CD8-positive, alpha-beta memory T cell (primary cell): ENCODE data around the gene JTB. TPM values are rescaled to one million over a fixed set of nuclear protein-coding genes. Genes with fewer than 3 reads are reported as not detected.
A peak's percentile ranks its signal among the peaks of the same experiment; 100 is the strongest.
"Not testable (repeated sequence)": the region's sequence is repeated elsewhere in the genome, so short reads cannot be mapped to it uniquely, and the experiment has no call there.

Source experiments
- CTCF ChIA-PET: fragments of 350-600 bp; sonication (Branson Sonifier 250); formaldehyde crosslinking; loops from one replicate; lab custom pipeline; 2021; ENCODE audit warnings: antibody characterized with exemption; lab: Charles Lee
- POLR2A ChIA-PET: fragments of 350-600 bp; sonication (Branson Sonifier 250); formaldehyde crosslinking; loops from one replicate; lab custom pipeline; 2021; ENCODE audit warnings: antibody characterized with exemption; lab: Charles Lee
- DNase-seq, 5 donors: peaks; one replicate each; pipeline versions ENCODE4 v3.0.0 to v3.0.0-alpha.2; 2020 to 2022; ENCODE audit warnings: mixed read lengths in 1 of 5
- H3K27ac ChIP-seq: one replicate; pipeline ENCODE4 v1.7.0; 2013; ENCODE audit warnings: low read depth, mild to moderate bottlenecking, low read length, moderate library complexity
- H3K27me3 ChIP-seq: 2 replicates; pipeline ENCODE4 v1.7.0; 2013; ENCODE audit warnings: low read length, mild to moderate bottlenecking; ENCODE audit not compliant: insufficient read depth, poor library complexity, severe bottlenecking
- H3K36me3 ChIP-seq: 2 replicates; pipeline ENCODE4 v1.7.0; 2013; ENCODE audit warnings: mild to moderate bottlenecking, low read length, moderate library complexity; ENCODE audit not compliant: insufficient read depth
- H3K4me1 ChIP-seq: 2 replicates; pipeline ENCODE4 v1.7.0; 2013; ENCODE audit warnings: mild to moderate bottlenecking, low read length, moderate library complexity; ENCODE audit not compliant: insufficient read depth
- H3K4me3 ChIP-seq: 2 replicates; pipeline ENCODE4 v1.7.0; 2013; ENCODE audit warnings: mild to moderate bottlenecking, low read length
- H3K9me3 ChIP-seq: 2 replicates; pipeline ENCODE4 v1.7.0; 2013; ENCODE audit warnings: mild to moderate bottlenecking, low read length
- H3K27ac Mint-ChIP-seq, 8 donors: one replicate each; pipeline ENCODE4 v1.8.0; 2020 to 2021; ENCODE audit warnings: mixed read lengths in 8 of 8, mild to moderate bottlenecking in 6 of 8, inconsistent platforms in 3 of 8, moderate library complexity in 3 of 8
- H3K27me3 Mint-ChIP-seq, 2 donors: one replicate each; pipeline ENCODE4 v1.8.0; 2020 to 2021; ENCODE audit warnings: mixed read lengths in 2 of 2, mild to moderate bottlenecking in 1 of 2, moderate library complexity in 1 of 2
- H3K36me3 Mint-ChIP-seq, 3 donors: one replicate each; pipeline ENCODE4 v1.8.0; 2020 to 2021; ENCODE audit warnings: mixed read lengths in 3 of 3, inconsistent platforms in 1 of 3, mild to moderate bottlenecking in 1 of 3
- H3K4me1 Mint-ChIP-seq, 3 donors: one replicate each; pipeline ENCODE4 v1.8.0; 2020 to 2021; ENCODE audit warnings: mixed read lengths in 3 of 3, inconsistent platforms in 1 of 3, mild to moderate bottlenecking in 1 of 3
- H3K4me3 Mint-ChIP-seq, 7 donors: one replicate each; pipeline ENCODE4 v1.8.0; 2020 to 2021; ENCODE audit warnings: mixed read lengths in 7 of 7, mild to moderate bottlenecking in 6 of 7, moderate library complexity in 4 of 7, inconsistent platforms in 2 of 7
- H3K9me3 Mint-ChIP-seq, 5 donors: one replicate each; pipeline ENCODE4 v1.8.0; 2020 to 2022; ENCODE audit warnings: mixed read lengths in 5 of 5, mild to moderate bottlenecking in 3 of 5, moderate library complexity in 2 of 5, inconsistent platforms in 1 of 5
- polyA plus RNA-seq: library from polyadenylated mRNA; unstranded; fragments of 300-500 nt; fragmentation: Illumina TruSeq; gene quantifications from one replicate; pipeline ENCODE4 v1.2.3, GENCODE V29; 2021
- total RNA-seq, 2 experiments: library from RNA; stranded (reverse); gene quantifications; one replicate each; pipeline ENCODE4 v1.2.3, GENCODE V29; 2021

JTB gene
- total and polyA plus RNA-seq, 3 experiments from 2014 or later = 232 to 351 (median 239) TPM

DNA sequence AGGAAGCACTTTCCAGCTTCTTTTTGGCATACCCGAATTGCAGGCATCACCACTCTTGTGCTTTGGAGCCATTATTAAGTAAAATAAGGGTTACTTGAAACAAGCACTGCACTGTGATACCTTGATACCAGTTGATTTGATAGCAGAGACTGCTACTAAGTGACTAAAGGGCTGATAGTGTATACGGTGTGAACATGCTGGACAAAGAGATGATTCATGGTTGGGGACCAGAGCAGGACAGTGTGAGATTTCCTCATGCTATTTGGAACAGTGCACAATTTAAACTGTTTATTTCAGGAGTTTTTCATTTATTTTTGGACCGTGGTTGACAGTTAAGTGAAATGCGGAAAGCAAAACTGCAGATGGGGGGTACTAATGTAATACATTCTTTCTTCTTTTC lies 22.9 kb upstream of the JTB start:
- H3K4me1 Mint-ChIP-seq = peaks cover 2% of the 10 kb centered on the region in 3 donors
- Histone ChIP-seq H3K9me3 (no peaks in the 10 kb centered on the region), H3K4me1 (no peaks in the 10 kb centered on the region), H3K4me3 (no peak overlapping the region), H3K27me3 (no peaks in the 10 kb centered on the region), H3K27ac (no peak overlapping the region), H3K36me3 (peaks cover 2% of the 10 kb centered on the region)
- H3K9me3 Mint-ChIP-seq = no peaks in the 10 kb centered on the region
- H3K4me3 Mint-ChIP-seq = no peak overlapping the region
- CTCF ChIA-PET = interaction anchor here (1.5 kb wide), 1 partner anchor 9 kb away, joined by 3 read pairs; no protein-coding TSS in a partner anchor
- POLR2A ChIA-PET = no interaction called here
- no peaks in the 10 kb centered on the region for H3K27me3 Mint-ChIP-seq
- peak overlapping the region in 1 of 8 donors; percentile 81 for H3K27ac Mint-ChIP-seq
- peaks cover 0 to 7% (median 5%) of the 10 kb centered on the region in 3 donors for H3K36me3 Mint-ChIP-seq
- DNase-seq = no peak

DNA sequence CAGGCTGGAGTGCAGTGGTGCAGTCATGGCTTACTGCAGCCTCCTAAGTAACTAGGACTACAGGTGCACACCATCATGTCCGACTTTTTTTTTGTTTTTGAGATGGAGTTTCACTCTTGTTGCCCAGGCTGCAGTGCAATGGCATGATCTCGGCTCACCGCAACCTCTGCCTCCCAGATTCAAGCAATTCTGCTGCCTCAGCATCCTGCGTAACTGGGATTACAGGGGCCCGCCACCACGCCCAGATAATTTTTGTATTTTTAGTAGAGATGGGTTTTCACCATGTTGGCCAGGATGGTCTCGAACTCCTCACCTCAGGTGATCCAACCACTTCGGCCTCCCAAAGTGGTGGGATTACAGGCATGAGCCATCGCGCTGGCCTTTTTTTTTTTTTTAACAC lies 19.4 kb upstream of the JTB start:
- H3K27me3 Mint-ChIP-seq, H3K9me3 ChIP-seq, H3K4me3 Mint-ChIP-seq, H3K9me3 Mint-ChIP-seq, H3K27ac Mint-ChIP-seq, H3K4me3 ChIP-seq, H3K27me3 ChIP-seq, CTCF ChIA-PET, POLR2A ChIA-PET, DNase-seq, H3K27ac ChIP-seq: not testable (repeated sequence)
- Histone ChIP-seq H3K36me3 (peaks cover 27% of the 10 kb centered on the region), H3K4me1 (peaks cover 24% of the 10 kb centered on the region)
- peaks cover 6 to 34% (median 17%) of the 10 kb centered on the region in 3 donors for H3K36me3 Mint-ChIP-seq
- H3K4me1 Mint-ChIP-seq = peaks cover 13 to 29% (median 25%) of the 10 kb centered on the region in 3 donors

GRCh38 chr1:153995640-153996039 lies 18.2 kb upstream of the JTB start:
- no peak overlapping the region for H3K27ac ChIP-seq
- peak overlapping the region in 2 of 7 donors; percentile 39 to 83 for H3K4me3 Mint-ChIP-seq
- CTCF ChIA-PET = no interaction called here
- peaks cover 14 to 47% (median 18%) of the 10 kb centered on the region in 3 donors for H3K36me3 Mint-ChIP-seq
- peaks cover 30% of the 10 kb centered on the region for H3K4me1 ChIP-seq
- H3K9me3 ChIP-seq = no peaks in the 10 kb centered on the region
- no peak overlapping the region for H3K4me3 ChIP-seq
- peaks cover 21 to 39% (median 34%) of the 10 kb centered on the region in 3 donors for H3K4me1 Mint-ChIP-seq
- H3K9me3 Mint-ChIP-seq = peaks cover 0 to under 1% (median 0%) of the 10 kb centered on the region in 5 donors
- POLR2A ChIA-PET = no interaction called here
- no peak for DNase-seq
- no peaks in the 10 kb centered on the region for H3K27me3 ChIP-seq
- H3K27ac Mint-ChIP-seq = peak overlapping the region in 4 of 8 donors; percentile 17 to 93 (median 50)
- peaks cover 0 to 1% of the 10 kb centered on the region in 2 donors for H3K27me3 Mint-ChIP-seq
- peaks cover 35% of the 10 kb centered on the region for H3K36me3 ChIP-seq

- Histone ChIP-seq H3K4me3 (no peak overlapping the region), H3K36me3 (peaks cover 35% of the 10 kb centered on the region), H3K9me3 (no peaks in the 10 kb centered on the region), H3K27ac (no peak overlapping the region), H3K27me3 (no peaks in the 10 kb centered on the region), H3K4me1 (peaks cover 32% of the 10 kb centered on the region)
- Mint-ChIP-seq H3K27me3 (peaks cover 0 to 3% of the 10 kb centered on the region in 2 donors), H3K27ac (peak overlapping the region in 4 of 8 donors; percentile 17 to 93 (median 68)), H3K36me3 (peaks cover 14 to 49% (median 18%) of the 10 kb centered on the region in 3 donors), H3K4me1 (peaks cover 25 to 44% (median 39%) of the 10 kb centered on the region in 3 donors), H3K9me3 (peaks cover 0 to 2% (median 0%) of the 10 kb centered on the region in 5 donors), H3K4me3 (peak overlapping the region in 2 of 7 donors; percentile 39 to 83)
- no peak for DNase-seq
- CTCF ChIA-PET = no interaction called here
- POLR2A ChIA-PET = no interaction called here
These were observed 17.7 kb upstream of the JTB start for GRCh38 chr1:153995202-153995601.

DNA sequence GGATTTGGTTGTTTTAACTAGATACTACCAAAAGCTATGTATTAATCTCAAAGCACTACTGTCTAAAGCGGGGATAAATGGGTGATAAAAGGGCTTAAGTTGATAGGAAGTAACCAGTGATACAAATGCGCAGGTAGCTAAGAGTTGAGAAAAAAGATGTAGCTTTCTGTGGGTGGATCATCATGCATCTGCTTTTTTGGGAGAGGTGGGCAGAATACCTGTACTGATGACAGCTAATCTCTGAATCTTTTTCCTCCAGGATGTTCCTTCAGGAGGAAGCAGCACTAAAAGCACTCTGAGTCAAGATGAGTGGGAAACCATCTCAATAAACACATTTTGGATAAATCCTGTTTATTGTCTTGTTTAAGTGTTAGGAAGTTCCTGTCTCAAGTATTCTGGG lies 14.3 kb upstream of the JTB start:
- peaks cover 14 to 49% (median 18%) of the 10 kb centered on the region in 3 donors for H3K36me3 Mint-ChIP-seq
- DNase-seq = peak in 1 of 5 donors; percentile 8
- no peaks in the 10 kb centered on the region for H3K27me3 ChIP-seq
- peak overlapping the region; percentile 96 for H3K27ac ChIP-seq
- peak overlapping the region; percentile 79 for H3K4me3 ChIP-seq
- peaks cover 38% of the 10 kb centered on the region for H3K4me1 ChIP-seq
- H3K27me3 Mint-ChIP-seq = peaks cover 0 to 3% of the 10 kb centered on the region in 2 donors
- peaks cover 35% of the 10 kb centered on the region for H3K36me3 ChIP-seq
- peak overlapping the region; percentile 91 to 100 (median 97) for H3K4me3 Mint-ChIP-seq
- H3K9me3 Mint-ChIP-seq = peaks cover 0 to 2% (median 0%) of the 10 kb centered on the region in 5 donors
- H3K4me1 Mint-ChIP-seq = peaks cover 30 to 52% (median 48%) of the 10 kb centered on the region in 3 donors
- ChIA-PET POLR2A (interaction anchor here (0.5 to 2.4 kb wide), 9 partner anchors 10 to 358 kb away, joined by 3 to 46 read pairs (median 9); partner anchors contain the start of genes CHTOP, CREB3L4, GATAD2B and JTB), CTCF (interaction anchor here (1.4 to 9.1 kb wide), 2 partner anchors 9 to 194 kb away, joined by 3 to 94 read pairs; no protein-coding TSS in a partner anchor)
- H3K9me3 ChIP-seq = no peaks in the 10 kb centered on the region
- H3K27ac Mint-ChIP-seq = peak overlapping the region; percentile 93 to 100 (median 100)

DNA sequence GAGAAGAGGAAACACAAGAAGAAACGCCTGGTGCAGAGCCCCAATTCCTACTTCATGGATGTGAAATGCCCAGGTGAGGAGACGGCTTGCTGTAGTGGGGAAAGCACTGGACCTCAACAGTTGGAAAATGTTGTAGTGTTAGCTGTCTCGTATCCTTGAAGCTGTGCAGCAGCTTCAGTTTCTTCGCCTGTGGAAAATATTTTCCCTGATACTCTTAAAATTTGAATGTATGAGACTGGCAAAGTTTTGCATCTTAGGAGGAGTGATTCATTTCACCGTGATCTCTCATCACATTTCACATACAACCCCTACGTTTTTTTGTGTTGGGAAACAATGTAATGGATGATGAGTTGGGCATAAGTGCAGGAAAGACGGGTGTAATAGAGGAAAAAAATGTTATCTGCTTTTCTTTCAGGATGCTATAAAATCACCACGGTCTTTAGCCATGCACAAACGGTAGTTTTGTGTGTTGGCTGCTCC lies 13.7 kb upstream of the JTB start:
- DNase-seq = peak in 1 of 5 donors; percentile 7
- Mint-ChIP-seq H3K27ac (peak overlapping the region; percentile 93 to 100 (median 100)), H3K27me3 (peaks cover 4 to 5% of the 10 kb centered on the region in 2 donors), H3K36me3 (peaks cover 14 to 48% (median 18%) of the 10 kb centered on the region in 3 donors), H3K4me3 (peak overlapping the region; percentile 91 to 100 (median 97)), H3K9me3 (peaks cover 0 to 2% (median 0%) of the 10 kb centered on the region in 5 donors), H3K4me1 (peaks cover 34 to 57% (median 53%) of the 10 kb centered on the region in 3 donors)
- Histone ChIP-seq H3K36me3 (peaks cover 35% of the 10 kb centered on the region), H3K9me3 (no peaks in the 10 kb centered on the region), H3K4me3 (peak overlapping the region; percentile 79), H3K27me3 (no peaks in the 10 kb centered on the region), H3K4me1 (peaks cover 42% of the 10 kb centered on the region), H3K27ac (peak overlapping the region; percentile 96)
- ChIA-PET CTCF (interaction anchor here (1.2 to 9.1 kb wide), 4 partner anchors 10 to 193 kb away, joined by 3 to 94 read pairs (median 4); partner anchors contain the start of gene JTB), POLR2A (interaction anchor here (0.5 to 2.4 kb wide), 15 partner anchors 10 to 357 kb away, joined by 3 to 46 read pairs (median 8); partner anchors contain the start of genes CHTOP, CREB3L4, CRTC2 and DENND4B)

DNA sequence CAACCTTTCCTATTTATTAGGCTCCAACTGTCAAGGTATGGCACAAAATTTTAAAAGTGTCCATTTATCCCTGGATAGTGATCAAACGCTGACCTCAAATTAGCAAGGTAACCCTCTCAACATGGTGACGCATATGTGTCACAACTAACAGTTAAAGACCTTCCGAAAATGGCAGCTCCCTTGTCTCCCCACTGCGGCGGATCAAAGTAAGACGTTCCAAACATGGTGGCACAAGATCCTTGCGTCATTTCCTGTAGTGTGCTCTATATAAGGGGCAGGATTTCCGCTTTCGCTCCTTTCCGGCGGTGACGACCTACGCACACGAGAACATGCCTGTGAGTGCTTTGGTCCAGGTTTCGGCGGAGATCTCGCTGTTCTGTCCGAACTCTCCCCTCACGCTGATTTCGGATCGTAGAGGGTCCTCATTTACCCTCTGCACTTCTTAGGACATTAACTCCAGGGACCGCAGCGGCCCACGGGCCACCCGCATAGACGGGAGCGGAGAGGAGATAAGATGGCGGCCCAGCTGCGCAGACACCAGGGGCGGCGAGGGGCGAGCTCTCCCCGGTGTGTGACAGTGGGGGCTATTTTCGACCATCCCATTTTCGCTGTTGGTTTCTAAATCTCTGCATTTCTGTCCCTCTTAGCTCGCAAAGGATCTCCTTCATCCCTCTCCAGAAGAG lies 13.1 kb upstream of the JTB start, which contains the start of gene RPS27:
RPS27 (plus strand) TSS at position 295 of the 683 bp plus-strand sequence; CDS start at position 330, 35 bp downstream.
- peaks cover 8% of the 10 kb centered on the region in 2 donors for H3K27me3 Mint-ChIP-seq
- H3K27ac Mint-ChIP-seq = peak within 1 kb of the TSS; percentile 93 to 100 (median 100)
- Histone ChIP-seq H3K36me3 (peaks cover 34% of the 10 kb centered on the region), H3K9me3 (no peaks in the 10 kb centered on the region), H3K27ac (peak within 1 kb of the TSS; percentile 96), H3K4me3 (peak within 1 kb of the TSS; percentile 79), H3K4me1 (peaks cover 42% of the 10 kb centered on the region), H3K27me3 (no peaks in the 10 kb centered on the region)
- ChIA-PET POLR2A (interaction anchor here (0.5 to 2.4 kb wide), 24 partner anchors 11 to 459 kb away, joined by 3 to 46 read pairs (median 5); partner anchors contain the start of genes CHTOP, CREB3L4, CRTC2 and DENND4B), CTCF (interaction anchor here (1.2 to 9.1 kb wide), 4 partner anchors 10 to 193 kb away, joined by 3 to 94 read pairs (median 4); partner anchors contain the start of gene JTB)
- H3K36me3 Mint-ChIP-seq = peaks cover 14 to 45% (median 16%) of the 10 kb centered on the region in 3 donors
- H3K4me1 Mint-ChIP-seq = peaks cover 36 to 61% (median 53%) of the 10 kb centered on the region in 3 donors
- H3K4me3 Mint-ChIP-seq = peak within 1 kb of the TSS; percentile 91 to 100 (median 97)
- H3K9me3 Mint-ChIP-seq = peaks cover 0 to 2% (median 0%) of the 10 kb centered on the region in 5 donors
- peak; percentile 77 to 96 (median 92) for DNase-seq
